OCI-LY7 (cell line): ENCODE results near the gene CTDNEP1. TPM values are rescaled to one million over a fixed set of nuclear protein-coding genes. Genes with fewer than 3 reads are reported as not detected.

ENCODE experiments used
- BruUV-seq: library from RNA; stranded (reverse); fragments of 400-500 nt; replicated peaks from 2 replicates; lab custom pipeline; 2021; lab: Mats Ljungman, UMichigan
- CTCF ChIA-PET: fragments of 300-600 bp; sonication (Branson Sonifier 250); formaldehyde crosslinking; loops from one replicate; lab custom pipeline; 2022; ENCODE audit warnings: antibody characterized with exemption; ENCODE audit not compliant: unreplicated experiment; lab: Charles Lee
- POLR2A ChIA-PET: fragments of 300-600 bp; sonication (Branson Sonifier 250); formaldehyde crosslinking; loops from one replicate; lab custom pipeline; 2022; ENCODE audit warnings: antibody characterized with exemption; lab: Charles Lee
- DNase-seq: peaks from one replicate; pipeline ENCODE4 v3.0.0-alpha.2; 2015; ENCODE audit warnings: low spot score
- H2AFZ ChIP-seq: fragments of 200-600 bp; sonication (generic), shearing (Covaris generic); 2 replicates; pipeline ENCODE4 v1.6.1; 2014; ENCODE audit warnings: mild to moderate bottlenecking, antibody characterized with exemption, low read length, moderate library complexity
- H3K27ac ChIP-seq: fragments of 200-600 bp; sonication (generic); 2 replicates; pipeline ENCODE4 v1.5.1; 2014; ENCODE audit warnings: mixed run types, low read depth, mild to moderate bottlenecking, moderate library complexity, low read length, inconsistent platforms; ENCODE audit not compliant: poor library complexity, severe bottlenecking
- H3K36me3 ChIP-seq: fragments of 200-600 bp; sonication (generic); 2 replicates; pipeline ENCODE4 v1.6.1; 2014; ENCODE audit warnings: mild to moderate bottlenecking, antibody characterized with exemption, low read length, moderate library complexity, mixed read lengths; ENCODE audit not compliant: insufficient read depth
- H3K4me1 ChIP-seq: fragments of 200-600 bp; sonication (generic); 2 replicates; pipeline ENCODE4 v1.5.1; 2014; ENCODE audit warnings: mild to moderate bottlenecking, low read length; ENCODE audit not compliant: insufficient read depth, poor library complexity, severe bottlenecking
- H3K4me2 ChIP-seq: fragments of 200-600 bp; sonication (generic); 2 replicates; pipeline ENCODE4 v1.6.1; 2014; ENCODE audit warnings: mild to moderate bottlenecking, low read length
- H3K4me3 ChIP-seq: fragments of 200-600 bp; sonication (generic); 2 replicates; pipeline ENCODE4 v1.5.1; 2014; ENCODE audit warnings: mild to moderate bottlenecking, low read depth, low read length; ENCODE audit not compliant: poor library complexity, severe bottlenecking
- H3K79me2 ChIP-seq: fragments of 200-600 bp; sonication (generic); 2 replicates; pipeline ENCODE4 v1.6.1; 2016; ENCODE audit warnings: low read depth, mild to moderate bottlenecking, low read length, moderate library complexity, mixed read lengths; ENCODE audit not compliant: insufficient read depth
- H3K9me2 ChIP-seq: fragments of 200-600 bp; sonication (generic); 2 replicates; pipeline ENCODE4 v1.6.1; 2016; ENCODE audit warnings: mild to moderate bottlenecking, low read length, mixed read lengths; ENCODE audit not compliant: insufficient read depth
- H3K9me3 ChIP-seq: fragments of 200-600 bp; sonication (generic); 2 replicates; pipeline ENCODE4 v1.6.1; 2014; ENCODE audit warnings: mild to moderate bottlenecking, mixed run types, low read length, mixed read lengths
- H4K20me1 ChIP-seq: fragments of 200-600 bp; sonication (generic); 2 replicates; pipeline ENCODE4 v1.6.1; 2014; ENCODE audit warnings: mild to moderate bottlenecking, antibody characterized with exemption, low read length, moderate library complexity, mixed read lengths; ENCODE audit not compliant: insufficient read depth
- CTCF ChIP-seq: fragments of 200-600 bp; sonication (generic); conservative IDR thresholded peaks from 2 replicates; pipeline ENCODE4 v1.5.1; 2014; ENCODE audit warnings: mild to moderate bottlenecking, antibody characterized with exemption, low read length, moderate library complexity, mixed read lengths
- EZH2phosphoT487 ChIP-seq: fragments of 200-600 bp; sonication (generic); IDR thresholded peaks from 2 replicates; pipeline ENCODE4 v1.6.1; 2018; ENCODE audit warnings: low read depth, borderline replicate concordance, mild to moderate bottlenecking, mixed run types, antibody characterized with exemption, low read length, moderate library complexity, mixed read lengths
- intact Hi-C: fragments of 100-400 bp; cut with micrococcal nuclease; formaldehyde crosslinking; loops from one replicate; pipeline ENCODE4 v1.10.0; 2022; ENCODE audit not compliant: unreplicated experiment
- total RNA-seq, 2 experiments: library from RNA; depleted of rRNA in 1 of 2; stranded (reverse); fragments of >200 nt in 1 of 2; shearing (Covaris generic) in 1 of 2; gene quantifications; 2 replicates each; pipeline ENCODE4 v1.2.3, GENCODE V29; 2014 to 2022

The CTDNEP1 gene
- total RNA-seq, 2 experiments from 2014 or later: 52.1 to 173 TPM

DNA sequence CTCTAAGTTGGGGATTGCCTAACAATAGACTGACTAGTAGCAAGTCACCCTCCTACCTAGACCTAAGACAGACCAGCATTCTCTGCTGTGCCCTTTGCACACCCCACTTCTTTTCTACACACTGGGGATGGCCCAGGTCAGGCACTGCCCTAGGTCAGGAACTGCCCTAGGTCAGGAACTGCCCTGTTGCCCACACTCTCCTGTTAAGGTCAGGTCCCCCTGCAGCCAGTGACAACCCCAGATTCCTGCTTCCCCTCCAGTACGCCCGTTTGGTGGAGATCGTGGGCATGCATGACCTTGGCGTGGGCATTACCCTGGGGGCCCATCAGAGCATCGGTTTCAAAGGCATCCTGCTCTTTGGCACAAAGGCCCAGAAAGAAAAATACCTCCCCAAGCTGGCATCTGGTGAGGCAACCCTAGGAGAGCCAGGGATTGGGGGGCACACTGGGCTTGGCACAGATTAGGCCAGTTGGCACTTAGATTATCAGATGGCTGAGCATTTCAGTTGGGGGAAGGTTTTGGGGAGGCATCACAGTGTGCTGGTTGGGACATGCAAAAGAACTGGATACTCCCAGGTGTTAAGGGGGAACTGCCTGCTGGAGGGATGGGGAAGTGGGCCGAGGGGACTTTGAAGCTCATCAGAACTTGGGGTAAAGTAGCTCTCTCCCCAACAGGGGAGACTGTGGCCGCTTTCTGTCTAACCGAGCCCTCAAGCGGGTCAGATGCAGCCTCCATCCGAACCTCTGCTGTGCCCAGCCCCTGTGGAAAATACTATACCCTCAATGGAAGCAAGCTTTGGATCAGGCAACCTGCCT, 30.0 kb downstream of the CTDNEP1 start:
- Histone ChIP-seq H4K20me1 (no peaks in the 10 kb centered on the region), H3K9me3 (no peaks in the 10 kb centered on the region), H3K4me1 (peaks cover 38% of the 10 kb centered on the region), H3K9me2 (no peaks in the 10 kb centered on the region), H3K4me2 (peak overlapping the region; percentile 91), H3K79me2 (peaks cover 6% of the 10 kb centered on the region), H2AFZ (no peak overlapping the region), H3K36me3 (peaks cover 57% of the 10 kb centered on the region), H3K27ac (peak overlapping the region; percentile 52), H3K4me3 (no peak overlapping the region)
- BruUV-seq: no TSS peak
- ChIA-PET POLR2A (no interaction called here), CTCF (interaction anchor here (0.7 to 2.1 kb wide), 3 partner anchors 13 to 116 kb away, joined by 3 to 7 read pairs (median 6); partner anchors contain the start of gene DVL2)
- intact Hi-C loops: loop anchor here (1.0 to 2.0 kb wide), 2 partner anchors 13 to 75 kb away; partner anchors contain the start of gene DVL2
- TF ChIP-seq CTCF (no peak), EZH2phosphoT487 (no peak)
- DNase-seq: no peak

DNA sequence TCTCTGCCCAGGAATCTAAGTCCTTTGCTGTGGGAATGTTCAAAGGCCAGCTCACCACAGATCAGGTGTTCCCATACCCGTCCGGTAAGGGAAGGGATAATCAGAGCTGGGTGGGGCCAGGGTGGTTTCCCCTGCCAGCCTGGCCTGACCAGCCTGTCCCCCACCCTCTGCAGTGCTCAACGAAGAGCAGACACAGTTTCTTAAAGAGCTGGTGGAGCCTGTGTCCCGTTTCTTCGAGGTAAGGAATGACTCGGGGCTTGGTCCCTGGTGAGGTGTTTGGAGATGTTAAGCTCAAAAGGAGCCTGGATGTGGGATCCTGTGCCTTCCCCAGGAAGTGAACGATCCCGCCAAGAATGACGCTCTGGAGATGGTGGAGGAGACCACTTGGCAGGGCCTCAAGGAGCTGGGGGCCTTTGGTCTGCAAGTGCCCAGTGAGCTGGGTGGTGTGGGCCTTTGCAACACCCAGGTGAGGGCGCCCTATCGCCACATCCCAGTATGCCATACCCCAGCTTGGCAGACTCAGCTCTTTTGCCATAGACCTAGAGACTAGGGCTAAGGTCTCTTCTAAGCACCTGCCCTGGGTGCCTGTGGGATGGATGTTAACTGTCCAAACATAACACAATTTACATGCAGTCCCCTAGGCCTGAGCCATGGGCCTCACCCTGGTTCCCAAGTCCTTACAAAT, 30.8 kb downstream of the CTDNEP1 start:
- Histone ChIP-seq H3K36me3 (peaks cover 50% of the 10 kb centered on the region), H2AFZ (no peak overlapping the region), H3K4me1 (peaks cover 45% of the 10 kb centered on the region), H3K4me2 (peak overlapping the region; percentile 91), H3K79me2 (peaks cover 13% of the 10 kb centered on the region), H3K9me2 (no peaks in the 10 kb centered on the region), H3K9me3 (no peaks in the 10 kb centered on the region), H3K4me3 (peak overlapping the region; percentile 78), H4K20me1 (no peaks in the 10 kb centered on the region), H3K27ac (peak overlapping the region; percentile 52)
- intact Hi-C loops: loop anchor here (1.0 to 2.0 kb wide), 2 partner anchors 14 to 76 kb away; partner anchors contain the start of gene DVL2
- POLR2A ChIA-PET: interaction anchor here (0.5 to 0.6 kb wide), 2 partner anchors 22 to 99 kb away, joined by 4 read pairs; partner anchors contain the start of gene GABARAP
- BruUV-seq: no TSS peak
- CTCF ChIA-PET: interaction anchor here (0.7 to 2.1 kb wide), 3 partner anchors 13 to 117 kb away, joined by 3 to 7 read pairs (median 6); partner anchors contain the start of gene DVL2
- DNase-seq: peak; percentile 74
- TF ChIP-seq CTCF (peak; percentile 85), EZH2phosphoT487 (no peak)
